ENCODE data around the gene ALG9.
"Not testable (repeated sequence)": the region's sequence is repeated elsewhere in the genome, so short reads cannot be mapped to it uniquely, and the experiment has no call there.

The ALG9 gene

GRCh38 chr11:111911563-111912401 is 40.4 kb upstream of the ALG9 start, which contains the start of gene CRYAB:
Gene CRYAB (minus strand): TSS chr11:111911770. CDS start chr11:111911724, 46 bp downstream.
- H3K36me3 ChIP-seq (ENCODE audit: control insufficient read depth, insufficient read depth, low read length) = no peaks in the 10 kb centered on the region
- H3K4me1 ChIP-seq (ENCODE audit: control insufficient read depth, insufficient read depth, low read length) = peaks cover 14% of the 10 kb centered on the region
- no peaks in the 10 kb centered on the region for H3K27me3 ChIP-seq (ENCODE audit: control insufficient read depth, insufficient read depth, low read length, poor library complexity, severe bottlenecking)
- peak within 1 kb of the TSS; percentile 32 for H3K27ac ChIP-seq (ENCODE audit: insufficient read depth, low read depth, low read length, poor library complexity, severe bottlenecking)
- 73 to 74% methylated on average over 17 of the region's 17 CpGs for WGBS, 2 experiments
- no peak within 1 kb of the TSS for H3K4me3 ChIP-seq (ENCODE audit: insufficient read depth, low read depth, low read length)
- no peaks in the 10 kb centered on the region for H3K9me3 ChIP-seq (ENCODE audit: control insufficient read depth, low read length)

- 94 to 95% methylated on average over 9 of the region's 9 CpGs for WGBS, 2 experiments
- no peaks in the 10 kb centered on the region for H3K27me3 ChIP-seq (ENCODE audit: control insufficient read depth, insufficient read depth, low read length, poor library complexity, severe bottlenecking)
- H3K27ac ChIP-seq (ENCODE audit: insufficient read depth, low read depth, low read length, poor library complexity, severe bottlenecking) = no peak overlapping the region
- H3K36me3 ChIP-seq (ENCODE audit: control insufficient read depth, insufficient read depth, low read length) = no peaks in the 10 kb centered on the region
- H3K9me3 ChIP-seq (ENCODE audit: control insufficient read depth, low read length) = no peaks in the 10 kb centered on the region
- peaks cover 14% of the 10 kb centered on the region for H3K4me1 ChIP-seq (ENCODE audit: control insufficient read depth, insufficient read depth, low read length)
- no peak overlapping the region for H3K4me3 ChIP-seq (ENCODE audit: insufficient read depth, low read depth, low read length)
Observed at GRCh38 chr11:111910676-111911562, 39.5 kb upstream of the ALG9 start.

- Histone ChIP-seq H3K27me3 (ENCODE audit: control insufficient read depth, insufficient read depth, low read length, poor library complexity, severe bottlenecking) (no peaks in the 10 kb centered on the region), H3K9me3 (ENCODE audit: control insufficient read depth, low read length) (no peaks in the 10 kb centered on the region), H3K4me1 (ENCODE audit: control insufficient read depth, insufficient read depth, low read length) (peaks cover 14% of the 10 kb centered on the region), H3K4me3 (ENCODE audit: insufficient read depth, low read depth, low read length) (no peak overlapping the region), H3K36me3 (ENCODE audit: control insufficient read depth, insufficient read depth, low read length) (no peaks in the 10 kb centered on the region), H3K27ac (ENCODE audit: insufficient read depth, low read depth, low read length, poor library complexity, severe bottlenecking) (no peak overlapping the region)
- WGBS, 2 experiments = 93 to 96% methylated on average over 5 of the region's 5 CpGs
Observed at GRCh38 chr11:111909378-111909777, 38.0 kb upstream of the ALG9 start.

DNA sequence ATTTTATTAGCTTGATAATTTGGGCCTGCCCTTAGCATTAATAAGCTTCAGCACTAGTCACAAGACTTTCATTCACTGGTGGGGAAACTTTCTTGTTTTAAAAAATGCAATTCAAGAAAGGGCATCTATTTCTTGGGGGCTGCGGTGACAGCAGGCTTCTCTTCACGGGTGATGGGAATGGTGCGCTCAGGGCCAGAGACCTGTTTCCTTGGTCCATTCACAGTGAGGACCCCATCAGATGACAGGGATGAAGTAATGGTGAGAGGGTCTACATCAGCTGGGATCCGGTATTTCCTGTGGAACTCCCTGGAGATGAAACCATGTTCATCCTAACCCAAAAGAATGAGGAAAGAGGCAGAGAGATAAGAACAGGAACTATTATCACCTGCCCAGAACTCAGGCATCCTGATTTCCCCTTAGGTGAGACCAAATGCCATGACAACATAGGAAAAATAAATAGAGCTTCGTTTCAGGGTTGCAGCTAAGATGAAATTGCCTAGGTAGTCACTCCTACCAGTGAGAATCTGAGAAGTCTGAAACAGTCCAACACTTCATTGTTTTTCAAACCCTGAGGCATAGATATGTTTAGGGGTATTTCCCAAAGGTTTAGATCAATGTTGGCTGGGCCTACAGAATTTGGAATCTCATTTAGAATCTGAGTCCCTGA is 37.4 kb upstream of the ALG9 start:
- Histone ChIP-seq H3K36me3 (ENCODE audit: control insufficient read depth, insufficient read depth, low read length) (no peaks in the 10 kb centered on the region), H3K4me3 (ENCODE audit: insufficient read depth, low read depth, low read length) (no peak overlapping the region), H3K4me1 (ENCODE audit: control insufficient read depth, insufficient read depth, low read length) (peaks cover 14% of the 10 kb centered on the region), H3K27ac (ENCODE audit: insufficient read depth, low read depth, low read length, poor library complexity, severe bottlenecking) (no peak overlapping the region), H3K27me3 (ENCODE audit: control insufficient read depth, insufficient read depth, low read length, poor library complexity, severe bottlenecking) (no peaks in the 10 kb centered on the region), H3K9me3 (ENCODE audit: control insufficient read depth, low read length) (no peaks in the 10 kb centered on the region)
- whole genome bisulfite sequencing, 2 experiments = 94 to 95% methylated on average over 5 of the region's 5 CpGs

GRCh38 chr11:111906680-111907079 is 35.3 kb upstream of the ALG9 start:
- Histone ChIP-seq H3K9me3 (ENCODE audit: control insufficient read depth, low read length) (no peaks in the 10 kb centered on the region), H3K36me3 (ENCODE audit: control insufficient read depth, insufficient read depth, low read length) (no peaks in the 10 kb centered on the region), H3K4me3 (ENCODE audit: insufficient read depth, low read depth, low read length) (no peak overlapping the region), H3K4me1 (ENCODE audit: control insufficient read depth, insufficient read depth, low read length) (peaks cover 3% of the 10 kb centered on the region), H3K27ac (ENCODE audit: insufficient read depth, low read depth, low read length, poor library complexity, severe bottlenecking) (no peak overlapping the region), H3K27me3 (ENCODE audit: control insufficient read depth, insufficient read depth, low read length, poor library complexity, severe bottlenecking) (no peaks in the 10 kb centered on the region)
- WGBS, 2 experiments = no CpG with 5 or more reads among the region's 1 CpG

GRCh38 chr11:111905411-111905810 is 34.0 kb upstream of the ALG9 start:
- Histone ChIP-seq H3K36me3 (ENCODE audit: control insufficient read depth, insufficient read depth, low read length) (no peaks in the 10 kb centered on the region), H3K4me3 (ENCODE audit: insufficient read depth, low read depth, low read length) (no peak overlapping the region), H3K27me3 (ENCODE audit: control insufficient read depth, insufficient read depth, low read length, poor library complexity, severe bottlenecking) (no peaks in the 10 kb centered on the region), H3K9me3 (ENCODE audit: control insufficient read depth, low read length) (no peaks in the 10 kb centered on the region), H3K4me1 (ENCODE audit: control insufficient read depth, insufficient read depth, low read length) (no peaks in the 10 kb centered on the region), H3K27ac (ENCODE audit: insufficient read depth, low read depth, low read length, poor library complexity, severe bottlenecking) (no peak overlapping the region)
- WGBS, 2 experiments = 91 to 93% methylated on average over 2 of the region's 2 CpGs

DNA sequence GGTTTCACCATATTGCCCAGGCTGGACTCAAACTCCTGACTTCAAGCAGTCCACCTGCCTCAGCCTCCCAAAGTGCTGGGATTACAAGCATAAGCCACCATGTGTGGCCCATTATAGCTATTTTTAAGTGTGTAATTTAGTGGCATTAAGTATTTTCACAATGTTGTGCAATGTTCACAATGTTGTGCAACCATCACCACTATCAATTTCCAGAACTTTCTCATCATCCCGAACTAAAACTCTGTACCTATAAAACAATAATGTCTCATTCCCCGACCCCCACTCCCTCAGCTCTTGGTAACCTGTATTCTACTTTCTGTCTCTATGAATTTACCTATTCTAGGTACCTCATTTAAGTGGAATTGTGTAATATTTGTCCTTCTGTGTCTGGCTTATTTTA is 15.5 kb upstream of the ALG9 start:
- 76 to 78% methylated on average over 2 of the region's 2 CpGs for WGBS, 2 experiments
- H3K9me3 ChIP-seq (ENCODE audit: control insufficient read depth, low read length) = no peaks in the 10 kb centered on the region

GRCh38 chr11:111886032-111886431 is 14.7 kb upstream of the ALG9 start:
- Histone ChIP-seq H3K36me3 (ENCODE audit: control insufficient read depth, insufficient read depth, low read length) (no peaks in the 10 kb centered on the region), H3K4me3 (ENCODE audit: insufficient read depth, low read depth, low read length) (no peak overlapping the region), H3K27me3 (ENCODE audit: control insufficient read depth, insufficient read depth, low read length, poor library complexity, severe bottlenecking) (no peaks in the 10 kb centered on the region), H3K27ac (ENCODE audit: insufficient read depth, low read depth, low read length, poor library complexity, severe bottlenecking) (no peak overlapping the region), H3K9me3 (ENCODE audit: control insufficient read depth, low read length) (no peaks in the 10 kb centered on the region), H3K4me1 (ENCODE audit: control insufficient read depth, insufficient read depth, low read length) (no peaks in the 10 kb centered on the region)
- WGBS, 2 experiments = 95% methylated on average over 1 of the region's 4 CpGs

More for the DNA sequence above, 15.5 kb upstream of the ALG9 start:
- H3K36me3 ChIP-seq (ENCODE audit: control insufficient read depth, insufficient read depth, low read length) = no peaks in the 10 kb centered on the region
- H3K27me3 ChIP-seq (ENCODE audit: control insufficient read depth, insufficient read depth, low read length, poor library complexity, severe bottlenecking) = no peaks in the 10 kb centered on the region
- no peak overlapping the region for H3K4me3 ChIP-seq (ENCODE audit: insufficient read depth, low read depth, low read length)
- H3K27ac ChIP-seq (ENCODE audit: insufficient read depth, low read depth, low read length, poor library complexity, severe bottlenecking) = no peak overlapping the region
- no peaks in the 10 kb centered on the region for H3K4me1 ChIP-seq (ENCODE audit: control insufficient read depth, insufficient read depth, low read length)

- H3K4me1 ChIP-seq (ENCODE audit: control insufficient read depth, insufficient read depth, low read length); H3K36me3 ChIP-seq (ENCODE audit: control insufficient read depth, insufficient read depth, low read length); H3K4me3 ChIP-seq (ENCODE audit: insufficient read depth, low read depth, low read length); H3K9me3 ChIP-seq (ENCODE audit: control insufficient read depth, low read length); H3K27me3 ChIP-seq (ENCODE audit: control insufficient read depth, insufficient read depth, low read length, poor library complexity, severe bottlenecking); H3K27ac ChIP-seq (ENCODE audit: insufficient read depth, low read depth, low read length, poor library complexity, severe bottlenecking): not testable (repeated sequence)
- 75 to 89% methylated on average over 4 of the region's 4 CpGs for WGBS, 2 experiments
Observed at GRCh38 chr11:111885053-111885452, 13.7 kb upstream of the ALG9 start.

- H3K36me3 ChIP-seq (ENCODE audit: control insufficient read depth, insufficient read depth, low read length) = no peaks in the 10 kb centered on the region
- peaks cover 6% of the 10 kb centered on the region for H3K4me1 ChIP-seq (ENCODE audit: control insufficient read depth, insufficient read depth, low read length)
- 91 to 95% methylated on average over 5 of the region's 5 CpGs for WGBS, 2 experiments
- H3K27me3 ChIP-seq (ENCODE audit: control insufficient read depth, insufficient read depth, low read length, poor library complexity, severe bottlenecking) = no peaks in the 10 kb centered on the region
- H3K4me3 ChIP-seq (ENCODE audit: insufficient read depth, low read depth, low read length) = no peak overlapping the region
- no peaks in the 10 kb centered on the region for H3K9me3 ChIP-seq (ENCODE audit: control insufficient read depth, low read length)
- no peak overlapping the region for H3K27ac ChIP-seq (ENCODE audit: insufficient read depth, low read depth, low read length, poor library complexity, severe bottlenecking)
Observed at GRCh38 chr11:111882202-111882601, 10.8 kb upstream of the ALG9 start.

Measured in ectodermal cell (in vitro differentiated cells).